H9 (cell line): Measurements from ENCODE around the gene OTOF. TPM values are rescaled to one million over a fixed set of nuclear protein-coding genes. Genes with fewer than 3 reads are reported as not detected.

Experiments
- DNase-seq: peaks from one replicate; pipeline ENCODE4 v3.0.0-alpha.2; 2017
- H2AFZ ChIP-seq: one replicate; pipeline ENCODE4 v1.6.1; 2013; ENCODE audit warnings: mild to moderate bottlenecking, low read length, control low read depth, moderate library complexity
- H2AK5ac ChIP-seq: 2 replicates; pipeline ENCODE4 v1.6.1; 2013; ENCODE audit warnings: low read length, control low read depth, mixed read lengths; ENCODE audit not compliant: insufficient read length
- H2BK120ac ChIP-seq: one replicate; pipeline ENCODE4 v1.6.1; 2013; ENCODE audit warnings: low read depth, mild to moderate bottlenecking, low read length, control low read depth, inconsistent platforms; ENCODE audit not compliant: poor library complexity, severe bottlenecking
- H2BK12ac ChIP-seq: 2 replicates; pipeline ENCODE4 v1.6.1; 2013; ENCODE audit warnings: low read length, control low read depth, mixed read lengths, low read depth; ENCODE audit not compliant: insufficient read length
- H2BK15ac ChIP-seq: 2 replicates; pipeline ENCODE4 v1.6.1; 2013; ENCODE audit warnings: low read depth, low read length, control low read depth
- H2BK20ac ChIP-seq: one replicate; pipeline ENCODE4 v1.6.1; 2013; ENCODE audit warnings: low read depth, mild to moderate bottlenecking, low read length, control low read depth, inconsistent platforms; ENCODE audit not compliant: poor library complexity, severe bottlenecking
- H2BK5ac ChIP-seq: 2 replicates; pipeline ENCODE4 v1.6.1; 2013; ENCODE audit warnings: low read length, control low read depth, mixed read lengths; ENCODE audit not compliant: insufficient read length
- H3K14ac ChIP-seq: 2 replicates; pipeline ENCODE4 v1.6.1; 2013; ENCODE audit warnings: low read length, control low read depth; ENCODE audit not compliant: insufficient read depth
- H3K18ac ChIP-seq: 2 replicates; pipeline ENCODE4 v1.6.1; 2013; ENCODE audit warnings: low read depth, mild to moderate bottlenecking, mixed read lengths, low read length, control low read depth; ENCODE audit not compliant: insufficient read length
- H3K23ac ChIP-seq: 2 replicates; pipeline ENCODE4 v1.6.1; 2013; ENCODE audit warnings: low read length, control low read depth, mixed read lengths, low read depth; ENCODE audit not compliant: insufficient read length
- H3K23me2 ChIP-seq: 2 replicates; pipeline ENCODE4 v1.6.1; 2013; ENCODE audit warnings: low read depth, mild to moderate bottlenecking, mixed read lengths, low read length, control low read depth; ENCODE audit not compliant: insufficient read length, poor library complexity, severe bottlenecking
- H3K27ac ChIP-seq: 2 replicates; pipeline ENCODE4 v1.5.1; 2013; ENCODE audit warnings: low read length, control low read depth, mixed read lengths, low read depth; ENCODE audit not compliant: insufficient read length
- H3K27me3 ChIP-seq: 2 replicates; pipeline ENCODE4 v1.6.1; 2013; ENCODE audit warnings: low read length, control low read depth, inconsistent platforms; ENCODE audit not compliant: insufficient read depth
- H3K4ac ChIP-seq: 2 replicates; pipeline ENCODE4 v1.6.1; 2013; ENCODE audit warnings: low read depth, mild to moderate bottlenecking, control low read depth, inconsistent platforms, low read length, moderate library complexity
- H3K4me1 ChIP-seq: 2 replicates; pipeline ENCODE4 v1.6.1; 2013; ENCODE audit warnings: low read length, control low read depth, inconsistent platforms; ENCODE audit not compliant: insufficient read depth
- H3K4me2 ChIP-seq: 2 replicates; pipeline ENCODE4 v1.6.1; 2013; ENCODE audit warnings: low read length, control low read depth, mixed read lengths; ENCODE audit not compliant: insufficient read length, insufficient read depth
- H3K56ac ChIP-seq: 2 replicates; pipeline ENCODE4 v1.6.1; 2013; ENCODE audit warnings: low read depth, mild to moderate bottlenecking, mixed read lengths, low read length, control low read depth; ENCODE audit not compliant: insufficient read length
- H3K79me1 ChIP-seq: 2 replicates; pipeline ENCODE4 v1.6.1; 2013; ENCODE audit warnings: low read depth, mild to moderate bottlenecking, moderate library complexity, low read length, control low read depth, inconsistent platforms; ENCODE audit not compliant: insufficient read depth, poor library complexity, severe bottlenecking
- H3K79me2 ChIP-seq: 2 replicates; pipeline ENCODE4 v1.6.1; 2013; ENCODE audit warnings: low read length, control low read depth, inconsistent platforms; ENCODE audit not compliant: insufficient read depth
- H3K9ac ChIP-seq: 2 replicates; pipeline ENCODE4 v1.6.1; 2013; ENCODE audit warnings: low read length, control low read depth, mixed read lengths; ENCODE audit not compliant: insufficient read length; ENCODE audit errors: extremely low read depth
- H3K9me3 ChIP-seq: one replicate; pipeline ENCODE4 v1.6.1; 2013; ENCODE audit warnings: low read depth, low read length, inconsistent platforms; ENCODE audit not compliant: control insufficient read depth
- H3T11ph ChIP-seq: one replicate; pipeline ENCODE4 v1.6.1; 2013; ENCODE audit warnings: mild to moderate bottlenecking, low read length, control low read depth, inconsistent platforms
- H4K20me1 ChIP-seq: one replicate; pipeline ENCODE4 v1.6.1; 2013; ENCODE audit not compliant: control insufficient read depth, insufficient read length, insufficient read depth
- H4K5ac ChIP-seq: 2 replicates; pipeline ENCODE4 v1.6.1; 2013; ENCODE audit warnings: low read depth, mild to moderate bottlenecking, mixed read lengths, low read length, control low read depth; ENCODE audit not compliant: insufficient read length
- H4K8ac ChIP-seq: replicated peaks from 2 replicates; pipeline ENCODE4 v1.6.1; 2013; ENCODE audit warnings: low read length, control low read depth, mixed read lengths, low read depth; ENCODE audit not compliant: insufficient read length
- H4K91ac ChIP-seq: 2 replicates; pipeline ENCODE4 v1.6.1; 2013; ENCODE audit warnings: low read depth, mild to moderate bottlenecking, moderate library complexity, mixed read lengths, low read length, control low read depth; ENCODE audit not compliant: insufficient read length
- H3K27ac Mint-ChIP-seq, 3 experiments: 2 replicates in 2 of 3; 3 replicates in 1 of 3; pipeline ENCODE4 v1.8.0; 2020 to 2021; ENCODE audit warnings: mixed read lengths in 3 of 3, mild to moderate bottlenecking in 1 of 3, moderate library complexity in 1 of 3
- H3K27me3 Mint-ChIP-seq: 2 replicates; pipeline ENCODE4 v1.8.0; 2021; ENCODE audit warnings: low read depth, mild to moderate bottlenecking, moderate library complexity, mixed read lengths
- H3K36me3 Mint-ChIP-seq, 3 experiments: 2 replicates in 2 of 3; 3 replicates in 1 of 3; pipeline ENCODE4 v1.8.0; 2020 to 2021; ENCODE audit warnings: low read depth in 3 of 3, mixed read lengths in 3 of 3; ENCODE audit not compliant: insufficient read depth in 1 of 3
- H3K4me1 Mint-ChIP-seq, 2 experiments: 2 replicates each; pipeline ENCODE4 v1.8.0; 2020; ENCODE audit warnings: mixed read lengths in 2 of 2
- H3K4me3 Mint-ChIP-seq, 2 experiments: 2 replicates in 1 of 2; 3 replicates in 1 of 2; pipeline ENCODE4 v1.8.0; 2020 to 2021; ENCODE audit warnings: mild to moderate bottlenecking in 2 of 2, mixed read lengths in 2 of 2, moderate library complexity in 1 of 2
- H3K9me3 Mint-ChIP-seq, 2 experiments: 2 replicates in 1 of 2; 3 replicates in 1 of 2; pipeline ENCODE4 v1.8.0; 2020; ENCODE audit warnings: mild to moderate bottlenecking in 2 of 2, mixed read lengths in 2 of 2, moderate library complexity in 1 of 2
- WGBS: extraction: QIAGEN DNeasy Blood & Tissue Kit; methylation state at CpG from one replicate; pipeline ENCODE4 v1.1.7; 2013; ENCODE audit warnings: missing lambda C conversion rate, low lambda C conversion rate, mixed read lengths; ENCODE audit not compliant: insufficient read length; ENCODE audit errors: extremely low coverage; 5-methylcytosine and 5-hydroxymethylcytosine counted together
- total RNA-seq: library from RNA; stranded (reverse); gene quantifications from 2 replicates; pipeline ENCODE4 v1.2.1, GENCODE V29; 2021
- TF ChIP-seq, protein P1 (sequence below): fragments of 200-600 bp; sonication (generic); conservative IDR thresholded peaks from 3 replicates; pipeline ENCODE4 v1.8.0; 2021; ENCODE audit warnings: antibody characterized with exemption, mild to moderate bottlenecking

Gene OTOF
- total RNA-seq, 1 experiment from 2014 or later: 0.35 TPM

DNA sequence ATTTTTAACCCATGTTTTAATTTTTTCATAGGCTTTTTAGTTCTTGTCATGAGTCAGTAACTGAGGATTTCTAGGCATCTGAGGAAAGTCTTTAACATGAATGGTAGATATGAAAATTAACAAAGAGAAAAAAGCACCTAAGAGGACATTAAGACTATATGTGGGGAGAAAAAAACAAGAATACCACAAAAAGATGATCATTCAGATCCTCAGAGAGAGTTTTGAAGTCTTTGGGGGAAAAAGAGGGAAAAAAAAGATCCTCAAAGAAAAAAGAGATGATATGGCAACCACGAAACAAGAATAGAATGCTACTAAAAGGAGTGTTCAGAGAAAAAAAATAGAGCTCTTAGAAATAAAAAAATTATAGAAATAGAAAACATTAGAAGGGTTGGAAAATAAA, 68.1 kb downstream of the OTOF start:
- Histone ChIP-seq H3K56ac (no peak overlapping the region), H4K8ac (no peak overlapping the region), H3K14ac (no peak overlapping the region), H3K79me2 (no peaks in the 10 kb centered on the region), H4K20me1 (no peaks in the 10 kb centered on the region), H3K4me1 (no peaks in the 10 kb centered on the region), H3K27me3 (no peaks in the 10 kb centered on the region), H4K5ac (no peak overlapping the region), H2BK120ac (no peak overlapping the region), H2BK15ac (no peak overlapping the region), H3K9ac (no peak overlapping the region), H3K4me2 (no peak overlapping the region), H2BK5ac (no peak overlapping the region), H3K23me2 (no peaks in the 10 kb centered on the region), H3K23ac (no peak overlapping the region), H3K18ac (no peak overlapping the region), H3K79me1 (no peaks in the 10 kb centered on the region), H2BK12ac (no peak overlapping the region), H2AK5ac (no peak overlapping the region), H3K9me3 (no peaks in the 10 kb centered on the region), H3K27ac (no peak overlapping the region), H2AFZ (no peak overlapping the region), H3T11ph (no peak overlapping the region), H2BK20ac (no peak overlapping the region), H3K4ac (no peak overlapping the region), H4K91ac (no peak overlapping the region)
- Mint-ChIP-seq H3K4me3 (no peak overlapping the region), H3K9me3 (no peaks in the 10 kb centered on the region), H3K4me1 (no peaks in the 10 kb centered on the region), H3K27ac (no peak overlapping the region; a peak in 1 of 7 replicates), H3K27me3 (no peaks in the 10 kb centered on the region; the same call in 1 of the 2 replicates), H3K36me3 (no peaks in the 10 kb centered on the region)
- TF ChIP-seq, protein P1, sequence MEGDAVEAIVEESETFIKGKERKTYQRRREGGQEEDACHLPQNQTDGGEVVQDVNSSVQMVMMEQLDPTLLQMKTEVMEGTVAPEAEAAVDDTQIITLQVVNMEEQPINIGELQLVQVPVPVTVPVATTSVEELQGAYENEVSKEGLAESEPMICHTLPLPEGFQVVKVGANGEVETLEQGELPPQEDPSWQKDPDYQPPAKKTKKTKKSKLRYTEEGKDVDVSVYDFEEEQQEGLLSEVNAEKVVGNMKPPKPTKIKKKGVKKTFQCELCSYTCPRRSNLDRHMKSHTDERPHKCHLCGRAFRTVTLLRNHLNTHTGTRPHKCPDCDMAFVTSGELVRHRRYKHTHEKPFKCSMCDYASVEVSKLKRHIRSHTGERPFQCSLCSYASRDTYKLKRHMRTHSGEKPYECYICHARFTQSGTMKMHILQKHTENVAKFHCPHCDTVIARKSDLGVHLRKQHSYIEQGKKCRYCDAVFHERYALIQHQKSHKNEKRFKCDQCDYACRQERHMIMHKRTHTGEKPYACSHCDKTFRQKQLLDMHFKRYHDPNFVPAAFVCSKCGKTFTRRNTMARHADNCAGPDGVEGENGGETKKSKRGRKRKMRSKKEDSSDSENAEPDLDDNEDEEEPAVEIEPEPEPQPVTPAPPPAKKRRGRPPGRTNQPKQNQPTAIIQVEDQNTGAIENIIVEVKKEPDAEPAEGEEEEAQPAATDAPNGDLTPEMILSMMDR: no peak
- no peak for DNase-seq
- no CpG with 5 or more reads among the region's 1 CpG for WGBS
